ENCODE measurements around the gene KY.

- TF ChIP-seq CTCF (IDR thresholded peaks at IDR 0.05) (no peak), POLR2A (IDR thresholded peaks at IDR 0.05) (no peak), POLR2AphosphoS5 (IDR thresholded peaks at IDR 0.05) (no peak), EP300 (IDR thresholded peaks at IDR 0.05) (no peak)
These were observed 71.6 kb downstream of the KY start for GRCh38 chr3:134579141-134579665.
